Panc1 (cell line): ENCODE results near the gene ATF5. TPM values are rescaled to one million over a fixed set of nuclear protein-coding genes. Genes with fewer than 3 reads are reported as not detected.

Experiments
- ATAC-seq: fragments of 200-7000 bp; cut with Tn5 transposase; 2 replicates; pipeline ENCODE4 v1.9.1; 2020; ENCODE audit warnings: mild to moderate bottlenecking, moderate library complexity
- BruUV-seq: library from RNA; stranded (reverse); fragments of 400-500 nt; replicated peaks from 2 replicates; lab custom pipeline; 2021; lab: Mats Ljungman, UMichigan
- CTCF ChIA-PET: fragments of 300-600 bp; sonication (Branson Sonifier 250); formaldehyde crosslinking; loops from one replicate; lab custom pipeline; 2022; ENCODE audit warnings: antibody characterized with exemption; lab: Charles Lee
- POLR2A ChIA-PET: fragments of 300-600 bp; sonication (Branson Sonifier 250); formaldehyde crosslinking; loops from one replicate; lab custom pipeline; 2022; ENCODE audit warnings: antibody characterized with exemption; lab: Charles Lee
- DNase-seq: peaks from one replicate; pipeline ENCODE4 v3.0.0-alpha.2; 2010; ENCODE audit warnings: low read depth, low spot score
- H3K27ac ChIP-seq: 2 replicates; pipeline ENCODE4 v1.5.1; 2011; ENCODE audit warnings: mild to moderate bottlenecking, low read length, inconsistent platforms
- H3K27me3 ChIP-seq: fragments of 200-500 bp; sonication (Bioruptor generic); 2 replicates; pipeline ENCODE4 v1.6.0; 2014; ENCODE audit warnings: low read length, inconsistent platforms; ENCODE audit not compliant: control insufficient read depth, insufficient read depth
- H3K36me3 ChIP-seq: fragments of 200-500 bp; sonication (Bioruptor generic); 2 replicates; pipeline ENCODE4 v1.5.1; 2014; ENCODE audit warnings: inconsistent platforms, mild to moderate bottlenecking, low read length, moderate library complexity; ENCODE audit not compliant: control insufficient read depth, insufficient read depth
- H3K4me1 ChIP-seq: 2 replicates; pipeline ENCODE4 v1.5.1; 2011; ENCODE audit warnings: inconsistent platforms, mild to moderate bottlenecking, low read length, moderate library complexity; ENCODE audit not compliant: control insufficient read depth, insufficient read depth
- H3K4me3 ChIP-seq, 2 experiments: 2 replicates each; pipeline ENCODE4 v1.5.1; 2011 to 2012; ENCODE audit warnings: low read depth in 2 of 2, low read length in 2 of 2, mild to moderate bottlenecking in 2 of 2, inconsistent platforms in 1 of 2, moderate library complexity in 1 of 2
- H3K9me3 ChIP-seq: fragments of 200-500 bp; sonication (Bioruptor generic); 2 replicates; pipeline ENCODE4 v1.5.1; 2014; ENCODE audit warnings: low read depth, mild to moderate bottlenecking, inconsistent platforms, low read length, moderate library complexity; ENCODE audit not compliant: control insufficient read depth, insufficient read depth
- CTCF ChIP-seq: fragments of 450-650 bp; IDR thresholded peaks from 2 replicates; pipeline ENCODE4 v1.5.1; 2017; ENCODE audit warnings: mild to moderate bottlenecking
- POLR2AphosphoS5 ChIP-seq: IDR thresholded peaks from 2 replicates; pipeline ENCODE4 v1.6.1; 2012; ENCODE audit warnings: mild to moderate bottlenecking, low read depth, low read length, moderate library complexity
- SIN3A ChIP-seq: IDR thresholded peaks from 2 replicates; pipeline ENCODE4 v1.6.1; 2012; ENCODE audit warnings: low read depth, mild to moderate bottlenecking, low read length, moderate library complexity, borderline replicate concordance; ENCODE audit not compliant: insufficient read depth
- TCF7L2 ChIP-seq: IDR thresholded peaks from 2 replicates; pipeline ENCODE4 v1.6.1; 2011; ENCODE audit warnings: mild to moderate bottlenecking, low read depth, low read length, inconsistent platforms
- in situ Hi-C: cut with HindIII; loops from 2 replicates; pipeline ENCODE4 v1.10.0; 2016; ENCODE audit warnings: low sequenced_read_pairs, low pct_unique_long_range_greater_than_20kb
- intact Hi-C: fragments of 100-400 bp; cut with micrococcal nuclease; formaldehyde crosslinking; loops from one replicate; pipeline ENCODE4 v1.10.0; 2022; ENCODE audit not compliant: unreplicated experiment
- total RNA-seq: library from RNA; stranded (reverse); gene quantifications from one replicate; pipeline ENCODE4 v1.2.1, GENCODE V29; 2021; ENCODE audit not compliant: unreplicated experiment
- TF ChIP-seq, protein P1 (sequence below), 2 experiments: IDR thresholded peaks; 2 replicates each; pipeline ENCODE4 v1.6.1; 2011 to 2012; ENCODE audit warnings: low read depth in 2 of 2, control low read depth in 1 of 2, low read length in 1 of 2, mild to moderate bottlenecking in 1 of 2, moderate library complexity in 1 of 2; ENCODE audit not compliant: insufficient read depth in 1 of 2

Gene ATF5
- total RNA-seq, 1 experiment from 2014 or later = 104 TPM

GRCh38 chr19:49932731-49933131 lies 3.7 kb downstream of the ATF5 start:
- intact Hi-C loops = no loop called here
- CTCF ChIA-PET = no interaction called here
- in situ Hi-C loops = no loop called here
- DNase-seq (no peak), ATAC-seq (no peak)
- TF ChIP-seq CTCF (no peak), POLR2AphosphoS5 (no peak), SIN3A (no peak), TCF7L2 (no peak)
- TF ChIP-seq, protein P1, sequence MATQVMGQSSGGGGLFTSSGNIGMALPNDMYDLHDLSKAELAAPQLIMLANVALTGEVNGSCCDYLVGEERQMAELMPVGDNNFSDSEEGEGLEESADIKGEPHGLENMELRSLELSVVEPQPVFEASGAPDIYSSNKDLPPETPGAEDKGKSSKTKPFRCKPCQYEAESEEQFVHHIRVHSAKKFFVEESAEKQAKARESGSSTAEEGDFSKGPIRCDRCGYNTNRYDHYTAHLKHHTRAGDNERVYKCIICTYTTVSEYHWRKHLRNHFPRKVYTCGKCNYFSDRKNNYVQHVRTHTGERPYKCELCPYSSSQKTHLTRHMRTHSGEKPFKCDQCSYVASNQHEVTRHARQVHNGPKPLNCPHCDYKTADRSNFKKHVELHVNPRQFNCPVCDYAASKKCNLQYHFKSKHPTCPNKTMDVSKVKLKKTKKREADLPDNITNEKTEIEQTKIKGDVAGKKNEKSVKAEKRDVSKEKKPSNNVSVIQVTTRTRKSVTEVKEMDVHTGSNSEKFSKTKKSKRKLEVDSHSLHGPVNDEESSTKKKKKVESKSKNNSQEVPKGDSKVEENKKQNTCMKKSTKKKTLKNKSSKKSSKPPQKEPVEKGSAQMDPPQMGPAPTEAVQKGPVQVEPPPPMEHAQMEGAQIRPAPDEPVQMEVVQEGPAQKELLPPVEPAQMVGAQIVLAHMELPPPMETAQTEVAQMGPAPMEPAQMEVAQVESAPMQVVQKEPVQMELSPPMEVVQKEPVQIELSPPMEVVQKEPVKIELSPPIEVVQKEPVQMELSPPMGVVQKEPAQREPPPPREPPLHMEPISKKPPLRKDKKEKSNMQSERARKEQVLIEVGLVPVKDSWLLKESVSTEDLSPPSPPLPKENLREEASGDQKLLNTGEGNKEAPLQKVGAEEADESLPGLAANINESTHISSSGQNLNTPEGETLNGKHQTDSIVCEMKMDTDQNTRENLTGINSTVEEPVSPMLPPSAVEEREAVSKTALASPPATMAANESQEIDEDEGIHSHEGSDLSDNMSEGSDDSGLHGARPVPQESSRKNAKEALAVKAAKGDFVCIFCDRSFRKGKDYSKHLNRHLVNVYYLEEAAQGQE (IDR thresholded peaks at IDR 0.05; ENCODE audit: insufficient read depth in 1 of 2, low read depth in 2 of 2, low read length in 1 of 2) = no peak
- POLR2A ChIA-PET = interaction anchor here (0.6 kb wide), 1 partner anchor 30 kb away, joined by 16 read pairs; no protein-coding TSS in a partner anchor
- Histone ChIP-seq H3K4me1 (peaks cover 9% of the 10 kb centered on the region), H3K27me3 (no peaks in the 10 kb centered on the region), H3K4me3 (no peak overlapping the region), H3K36me3 (no peaks in the 10 kb centered on the region; the same call in none of the 2 replicates), H3K9me3 (no peaks in the 10 kb centered on the region), H3K27ac (no peak overlapping the region)
- BruUV-seq = no TSS peak

- POLR2A ChIA-PET = no interaction called here
- H3K9me3 ChIP-seq = no peaks in the 10 kb centered on the region
- BruUV-seq = no TSS peak
- intact Hi-C loops (no loop called here), in situ Hi-C loops (no loop called here)
- TF ChIP-seq POLR2AphosphoS5 = no peak
- TF ChIP-seq, protein P1 (IDR thresholded peaks at IDR 0.05; ENCODE audit: insufficient read depth in 1 of 2, low read depth in 2 of 2, low read length in 1 of 2) = no peak
- TF ChIP-seq SIN3A = no peak
- TF ChIP-seq TCF7L2 = no peak
- TF ChIP-seq CTCF = no peak
- H3K4me1 ChIP-seq = peaks cover 6% of the 10 kb centered on the region; the same call in 1 of the 2 replicates
- CTCF ChIA-PET = no interaction called here
- DNase-seq = no peak
- H3K36me3 ChIP-seq = no peaks in the 10 kb centered on the region; the same call in none of the 2 replicates
- no peak for ATAC-seq
- no peak overlapping the region for H3K27ac ChIP-seq
- no peaks in the 10 kb centered on the region for H3K27me3 ChIP-seq
- H3K4me3 ChIP-seq = no peak overlapping the region
Observed at GRCh38 chr19:49933643-49934042, 4.6 kb downstream of the ATF5 start.
